KBM-7 (cell line): ENCODE measurements around the gene SLCO3A1.
"Not testable (repeated sequence)": the region's sequence is repeated elsewhere in the genome, so short reads cannot be mapped to it uniquely, and the experiment has no call there.

ENCODE experiments used
- DNase-seq: peaks from one replicate; pipeline ENCODE4 v3.0.0-alpha.2; 2015
- in situ Hi-C: fragments of 300-500 bp; cut with MboI; formaldehyde crosslinking; loops from 2 replicates; pipeline ENCODE4 v1.14.3; 2020; ENCODE audit warnings: low sequenced_read_pairs, low pct_unique_long_range_greater_than_20kb, mixed read lengths

Gene SLCO3A1

DNA sequence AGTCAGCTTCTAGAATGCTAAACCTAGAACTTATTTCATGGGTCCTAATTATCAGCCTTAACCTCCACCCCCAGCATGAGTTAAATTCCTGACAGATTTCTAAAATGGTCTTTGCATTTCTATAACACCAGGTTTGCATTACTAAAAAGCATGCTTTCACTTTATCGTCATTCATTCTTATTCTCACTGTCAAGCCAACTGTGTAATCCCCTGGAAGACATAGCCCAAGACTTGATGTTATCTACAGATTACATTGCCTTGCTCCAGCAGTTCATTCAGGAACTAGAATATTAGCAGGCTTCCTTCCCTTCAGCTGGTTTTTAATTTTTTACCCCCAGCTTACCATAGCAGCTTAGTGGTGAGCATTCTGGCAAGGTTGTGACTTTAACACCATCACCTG lies 184.0 kb downstream of the SLCO3A1 start:
- no peak for DNase-seq
- in situ Hi-C loops: no loop called here

DNA sequence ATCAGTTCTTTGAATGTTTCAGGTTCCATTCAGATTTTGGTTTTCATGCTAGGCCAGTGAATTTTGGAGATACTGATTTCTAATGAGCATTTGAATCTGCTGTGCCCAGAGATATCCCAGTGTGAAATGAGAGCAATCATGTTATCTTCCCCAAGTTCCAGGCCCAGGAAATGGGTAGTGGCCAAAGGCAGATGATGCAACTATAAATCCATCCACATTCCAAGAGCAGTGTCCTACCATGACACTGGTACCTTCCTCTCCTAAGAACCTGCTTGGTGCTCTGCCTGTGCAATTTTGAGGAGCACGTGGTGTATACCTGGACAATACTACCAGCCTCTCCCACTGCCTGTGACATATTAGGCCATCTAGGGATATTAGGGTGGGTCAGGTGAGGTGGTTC lies 186.8 kb downstream of the SLCO3A1 start:
- no peak for DNase-seq
- in situ Hi-C loops: no loop called here

DNA sequence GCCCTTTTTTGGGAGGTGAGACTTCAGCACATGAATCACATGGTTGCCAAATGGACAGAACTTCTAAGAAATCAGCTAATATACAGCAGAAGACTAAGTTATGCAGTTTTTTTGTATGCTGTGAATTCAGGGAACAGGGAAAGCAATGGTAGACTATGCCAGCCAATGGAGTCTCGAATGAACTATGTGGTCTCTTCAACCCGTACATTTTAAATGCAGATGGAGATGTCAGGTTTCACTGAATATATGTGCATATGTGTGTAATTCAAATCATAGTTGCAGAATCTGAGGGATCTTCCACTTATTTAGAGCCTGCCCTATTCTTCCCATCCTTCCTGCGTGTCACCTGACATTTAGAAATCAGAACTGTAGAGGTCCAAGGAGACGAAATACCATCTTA lies 187.9 kb downstream of the SLCO3A1 start:
- in situ Hi-C loops: no loop called here
- no peak for DNase-seq

DNA sequence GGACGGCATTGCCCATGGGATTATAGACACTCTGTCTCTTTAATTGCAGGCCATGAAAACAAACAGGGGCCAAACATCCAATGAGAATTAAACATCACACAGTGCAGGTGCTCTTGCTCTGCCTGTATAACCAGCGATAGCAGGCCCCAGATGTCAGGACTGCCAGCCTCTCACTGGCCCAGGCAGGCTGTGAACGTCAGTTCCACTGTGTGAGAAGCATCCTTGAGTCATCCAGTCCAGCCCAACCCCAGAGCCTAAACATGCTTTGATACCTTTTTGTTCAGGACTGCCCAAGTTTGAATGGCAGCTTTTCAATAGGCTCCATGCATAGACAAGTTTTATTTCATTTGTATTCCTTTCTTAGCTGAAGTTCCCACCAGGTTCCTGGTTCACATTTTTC lies 189.8 kb downstream of the SLCO3A1 start:
- in situ Hi-C loops: no loop called here
- DNase-seq: no peak

DNA sequence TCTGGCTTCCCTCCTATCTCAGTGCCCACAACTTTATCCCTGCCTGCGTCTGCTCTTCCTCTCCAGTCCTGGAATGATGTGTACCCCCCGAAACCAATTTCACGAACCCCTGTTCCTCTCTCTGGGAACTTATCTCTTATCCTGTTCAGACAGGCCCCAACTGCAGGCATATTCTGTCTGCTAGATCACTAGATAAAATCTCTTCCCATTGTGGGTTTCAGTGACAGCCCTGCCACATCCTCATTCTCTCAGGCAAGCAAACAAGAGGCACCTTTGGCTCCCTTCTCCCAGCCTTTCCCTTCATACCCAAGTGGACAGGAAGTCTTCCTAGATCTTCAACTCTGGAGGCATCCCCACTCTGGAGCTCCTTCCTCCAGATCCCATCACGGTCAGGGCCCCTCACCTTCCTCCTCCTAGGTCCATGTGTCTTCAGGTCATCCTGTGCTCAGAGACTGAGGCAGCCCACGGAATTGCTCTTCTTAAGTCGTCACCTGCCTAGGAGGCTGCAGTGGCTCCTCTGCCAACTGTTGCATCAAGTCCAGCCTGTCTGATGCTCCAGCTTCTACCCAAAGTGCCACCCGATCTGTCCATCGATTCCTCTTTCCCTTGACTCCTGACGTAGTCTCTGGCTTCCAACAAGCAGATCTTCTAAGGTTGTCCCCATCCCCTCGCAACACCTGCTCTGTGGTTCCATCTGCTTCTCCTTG lies 190.8 kb downstream of the SLCO3A1 start:
- DNase-seq: no peak
- in situ Hi-C loops: no loop called here

DNA sequence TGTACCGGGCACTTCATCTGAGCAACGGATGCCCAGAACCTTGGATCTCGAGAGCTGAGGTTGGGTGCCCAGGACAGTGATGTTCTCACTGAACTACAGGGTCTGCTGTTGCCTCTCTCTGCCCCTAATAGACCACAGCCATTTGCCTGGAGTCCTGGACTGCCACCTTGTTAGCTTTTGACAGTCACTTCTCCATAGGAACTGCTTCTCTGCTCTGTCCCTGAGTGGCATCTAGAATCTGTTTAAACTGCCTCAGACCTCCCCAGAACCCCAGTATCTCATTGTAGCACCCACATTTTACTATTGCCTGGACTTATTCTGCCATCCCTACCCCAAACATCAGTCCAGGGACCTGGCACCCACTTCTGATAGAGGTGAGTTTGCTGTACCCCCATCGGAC lies 194.4 kb downstream of the SLCO3A1 start:
- in situ Hi-C loops: no loop called here
- no peak for DNase-seq

DNA sequence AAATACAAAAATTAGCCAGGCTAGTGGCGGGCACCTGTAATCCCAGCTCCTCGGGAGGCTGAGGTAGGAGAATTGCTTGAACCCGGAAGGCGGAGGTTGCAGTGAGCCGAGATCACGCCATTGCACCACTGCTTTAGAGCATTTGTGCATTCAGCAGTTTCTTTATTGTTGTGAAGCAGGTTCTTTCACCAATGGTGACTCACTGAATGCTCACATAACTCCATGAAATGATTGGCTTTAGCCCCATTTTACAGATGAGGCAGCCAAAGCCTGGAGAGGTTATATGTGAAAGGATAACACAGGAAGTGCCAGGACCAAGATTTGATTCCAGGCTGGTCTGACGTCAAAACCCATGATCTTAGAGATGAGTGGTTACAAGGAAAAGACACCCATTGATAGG lies 195.2 kb downstream of the SLCO3A1 start:
- DNase-seq: no peak
- in situ Hi-C loops: no loop called here

DNA sequence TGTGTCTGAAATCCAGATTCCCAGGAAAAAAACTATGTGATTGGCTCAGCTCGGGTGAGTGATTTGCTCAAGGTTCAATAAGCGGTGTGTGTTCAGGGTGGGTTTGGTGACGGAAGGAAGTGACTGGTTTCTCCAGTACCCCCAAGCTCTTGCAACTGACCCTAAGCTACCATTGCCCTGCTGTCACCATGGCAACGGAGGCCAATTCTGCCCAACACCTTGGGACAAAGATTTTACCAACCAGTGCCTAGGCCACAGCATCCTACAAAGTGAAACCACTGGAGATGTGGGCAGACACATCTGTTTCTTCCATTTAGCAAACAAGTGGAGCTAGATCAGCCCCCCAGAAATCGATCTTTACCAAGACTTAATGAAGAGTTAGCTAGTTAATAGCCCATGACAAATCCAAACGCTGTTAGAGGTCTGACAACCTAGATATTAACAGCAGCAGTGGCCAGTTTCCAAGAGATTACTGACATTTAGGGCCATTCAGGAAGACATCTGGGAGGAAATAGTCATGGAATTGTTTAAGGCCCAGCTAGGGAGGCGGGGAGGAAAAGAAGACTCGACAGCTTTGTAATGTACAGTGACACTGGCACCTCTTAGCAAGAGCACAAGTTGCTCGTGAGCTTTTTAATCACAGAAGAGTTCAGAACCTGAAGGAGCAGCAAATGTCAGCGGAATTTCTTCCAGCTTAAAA lies 195.9 kb downstream of the SLCO3A1 start:
- no peak for DNase-seq
- in situ Hi-C loops: no loop called here

DNA sequence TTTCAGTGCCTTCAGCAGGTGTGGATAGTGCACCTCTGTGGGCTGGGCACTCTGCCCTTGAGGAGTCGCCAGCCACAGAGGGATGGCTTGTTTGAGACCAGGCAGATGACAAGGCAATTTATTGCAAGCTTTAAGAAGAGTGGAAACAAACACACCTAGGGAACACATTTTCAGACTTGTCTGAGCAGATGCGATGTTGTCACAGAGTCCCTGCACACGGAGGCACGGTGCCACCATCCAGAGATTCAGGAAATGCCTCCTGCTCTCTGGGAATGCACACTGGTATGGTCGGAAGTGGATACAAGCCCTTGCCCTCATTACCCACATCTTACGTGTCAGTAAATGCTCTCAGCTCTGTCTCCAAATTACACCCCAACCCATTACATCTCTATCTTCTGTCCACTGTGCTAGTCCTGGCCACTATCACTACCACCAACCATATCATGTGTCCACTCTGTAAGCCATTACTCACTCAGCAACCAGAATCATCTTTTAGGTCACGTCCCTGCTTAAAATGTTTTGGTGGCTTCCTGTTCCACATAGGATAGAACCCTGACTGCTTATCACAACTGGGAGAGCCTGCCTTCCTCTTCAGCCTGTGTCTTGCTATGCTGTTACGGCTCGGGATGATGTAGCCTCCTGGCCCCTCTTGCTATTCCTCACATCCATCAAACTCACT lies 196.9 kb downstream of the SLCO3A1 start:
- in situ Hi-C loops: no loop called here
- no peak for DNase-seq

DNA sequence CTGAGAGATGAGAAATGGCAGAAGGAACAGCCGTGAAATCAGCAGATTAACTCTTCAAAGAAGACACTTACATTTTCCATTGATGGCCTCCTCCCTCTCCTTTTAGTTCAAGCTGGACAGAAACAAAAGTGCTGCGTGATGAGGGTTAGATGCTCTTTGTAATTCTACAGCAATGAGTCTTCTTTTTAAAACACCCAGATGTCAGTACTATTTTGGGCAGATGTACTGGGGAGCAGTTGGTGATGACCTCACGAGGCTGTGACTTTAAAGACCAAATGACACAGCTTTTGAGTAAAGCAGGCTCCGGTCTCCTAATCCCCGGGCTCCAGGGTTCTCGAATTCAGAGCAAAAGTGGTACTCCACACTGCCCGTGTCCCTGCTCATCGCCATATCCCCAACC lies 198.2 kb downstream of the SLCO3A1 start:
- in situ Hi-C loops: no loop called here
- DNase-seq: no peak

DNA sequence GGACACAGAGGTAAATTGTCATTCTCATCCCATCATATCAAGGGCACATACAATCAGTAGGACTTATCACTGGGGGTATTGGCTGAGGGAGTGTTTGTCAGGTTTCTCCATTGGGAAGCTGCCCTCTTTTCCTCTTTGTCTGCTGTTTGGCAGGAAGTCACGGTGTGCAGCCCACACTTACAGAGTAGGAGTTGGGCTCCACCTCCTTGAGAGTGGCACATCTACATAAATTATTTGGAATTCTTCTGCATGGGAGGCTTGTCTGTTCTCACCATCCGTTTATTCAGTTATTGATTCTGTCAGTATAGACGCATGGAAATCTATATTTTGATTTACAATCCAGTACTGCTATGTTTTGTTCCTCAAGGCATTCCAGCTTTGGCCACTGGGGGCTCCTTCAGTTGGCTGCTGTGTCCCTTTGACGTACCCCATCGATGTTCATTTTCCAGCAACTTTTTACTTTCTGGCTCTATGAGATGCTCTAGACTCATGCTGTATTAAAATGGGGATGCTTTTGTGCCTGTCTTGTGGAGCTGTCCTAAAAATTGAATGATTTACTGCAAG lies 200.3 kb downstream of the SLCO3A1 start:
- DNase-seq: no peak
- in situ Hi-C loops: no loop called here

DNA sequence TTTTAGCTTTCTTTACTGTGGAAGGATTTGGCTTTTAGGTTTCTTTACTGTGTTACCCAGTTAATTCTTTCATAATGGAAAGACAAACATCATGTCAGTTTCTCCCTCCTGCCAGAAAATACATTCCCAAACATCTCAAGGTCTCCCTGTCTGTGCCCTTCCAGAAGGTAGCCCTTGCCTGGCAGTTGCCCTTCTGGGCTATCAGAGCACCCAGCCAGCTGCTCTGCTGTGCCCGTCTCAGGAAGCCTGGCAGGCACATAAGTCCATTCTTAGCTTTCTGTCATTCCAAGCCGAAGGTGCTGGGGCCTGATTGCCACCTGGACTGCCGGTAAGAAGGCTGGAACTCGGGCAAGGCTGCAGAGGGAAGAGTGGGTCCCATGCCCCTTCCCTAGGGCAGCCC lies 203.4 kb downstream of the SLCO3A1 start:
- DNase-seq: no peak
- in situ Hi-C loops: no loop called here

DNA sequence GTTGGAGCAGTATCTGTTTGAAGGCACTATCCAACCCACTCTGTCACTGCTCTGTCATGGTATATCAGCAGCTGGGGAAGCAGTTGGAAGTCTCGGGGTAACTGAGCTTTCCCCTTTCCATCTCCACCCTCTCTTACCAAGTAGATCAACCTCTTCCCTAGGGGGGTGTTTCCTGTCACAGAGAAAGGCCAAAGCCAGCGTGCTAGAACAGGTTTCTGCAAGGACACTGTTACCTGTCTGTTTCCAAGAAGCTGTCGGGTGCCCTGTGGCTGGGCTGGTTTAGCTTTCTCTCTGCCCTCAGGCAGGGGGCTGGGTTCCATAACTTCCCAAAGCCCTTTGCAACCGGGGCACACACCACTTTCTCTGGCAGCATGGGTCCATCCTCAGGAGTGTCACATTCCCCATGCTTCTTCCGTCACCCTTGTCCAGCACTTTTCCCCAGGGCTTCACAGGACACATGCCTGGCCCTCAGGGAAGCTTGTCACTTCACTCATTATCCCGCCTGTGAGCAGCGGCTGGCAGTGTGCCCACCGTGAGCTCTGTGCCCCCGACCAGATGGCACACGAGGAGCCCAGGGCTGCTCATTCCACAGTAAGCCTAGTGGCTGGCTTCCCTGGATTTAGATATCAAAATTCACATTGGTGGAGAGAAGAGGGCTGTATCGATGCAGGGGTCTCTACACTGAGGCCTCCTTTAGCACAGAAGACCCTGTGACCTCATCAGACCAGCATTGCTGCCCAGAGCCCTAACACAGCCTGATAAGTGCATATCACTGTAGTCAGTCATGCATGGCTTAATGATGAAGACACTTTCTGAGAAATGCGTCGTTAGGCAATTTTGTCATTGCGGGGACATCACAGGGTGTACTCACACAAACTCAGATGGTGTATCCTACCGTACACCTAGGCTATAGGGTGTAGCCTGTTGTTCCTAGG lies 205.8 kb downstream of the SLCO3A1 start:
- in situ Hi-C loops: no loop called here
- no peak for DNase-seq

DNA sequence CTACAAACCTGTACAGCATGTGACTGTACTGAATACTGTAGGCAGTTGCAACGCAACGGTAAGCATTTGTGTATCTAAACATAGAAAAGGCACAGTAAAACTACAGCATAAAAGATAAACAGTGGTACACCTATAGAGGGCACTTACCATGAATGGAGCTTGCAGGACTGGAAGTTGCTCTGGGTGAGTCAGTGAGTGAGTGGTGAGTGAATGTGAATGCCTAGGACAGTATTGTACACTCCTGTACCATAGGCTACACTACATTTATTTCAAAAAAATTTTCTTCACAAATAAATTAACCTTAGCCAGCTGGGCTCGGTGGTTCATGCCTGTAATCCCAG lies 206.4 kb downstream of the SLCO3A1 start:
- DNase-seq, in situ Hi-C loops: not testable (repeated sequence)

DNA sequence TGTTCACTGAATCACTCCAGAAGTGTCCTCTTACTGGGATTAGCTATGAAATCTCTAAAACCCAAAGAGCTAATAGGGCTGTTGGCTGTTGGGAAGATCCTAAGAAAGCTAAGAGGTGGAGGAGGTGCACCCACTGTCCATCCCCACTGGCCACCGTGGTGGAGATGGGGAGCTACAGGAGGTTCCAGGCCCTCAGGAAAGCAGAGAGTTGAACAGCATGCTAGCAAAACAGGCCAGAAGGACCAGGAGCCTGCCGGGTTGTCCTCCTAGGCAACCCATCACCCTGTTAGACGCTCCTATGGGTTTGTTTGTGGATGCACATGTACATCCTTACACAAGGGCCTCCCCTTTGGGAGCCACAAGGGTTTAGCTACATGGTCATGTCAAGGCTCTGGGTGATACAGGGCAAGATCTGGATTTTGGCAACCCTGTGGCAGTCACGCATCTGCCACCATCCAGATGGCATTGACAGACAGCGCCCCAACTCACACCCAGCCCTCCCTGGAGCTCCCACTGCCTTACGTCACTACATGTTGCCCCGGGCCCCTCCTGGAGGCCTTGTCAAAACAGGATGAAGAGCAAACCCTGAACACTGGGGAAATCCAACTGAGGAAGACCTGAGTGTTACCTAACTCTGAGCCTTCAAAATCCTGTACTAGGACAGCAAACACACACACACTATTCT lies 208.1 kb downstream of the SLCO3A1 start:
- DNase-seq: no peak
- in situ Hi-C loops: no loop called here

DNA sequence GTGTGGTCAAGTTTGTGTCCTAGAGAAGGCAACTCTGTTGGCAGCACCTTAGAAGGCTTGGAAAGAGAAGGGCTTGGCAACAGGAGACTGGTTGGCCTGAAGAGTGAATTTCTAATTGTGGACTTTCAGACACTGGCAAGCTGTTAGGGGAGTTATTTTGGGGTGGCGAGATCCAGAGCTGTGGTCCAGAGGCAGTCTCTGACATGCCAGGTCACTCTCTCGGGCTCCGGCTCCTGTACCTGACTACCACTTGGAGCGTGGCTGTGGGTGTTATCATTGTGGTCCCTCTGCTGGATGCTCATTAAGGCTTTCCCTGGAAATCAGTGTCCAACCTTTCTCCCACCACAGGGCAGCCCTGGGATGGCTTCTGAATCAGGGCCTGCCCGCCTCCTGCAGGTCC lies 209.0 kb downstream of the SLCO3A1 start:
- in situ Hi-C loops: no loop called here
- no peak for DNase-seq

DNA sequence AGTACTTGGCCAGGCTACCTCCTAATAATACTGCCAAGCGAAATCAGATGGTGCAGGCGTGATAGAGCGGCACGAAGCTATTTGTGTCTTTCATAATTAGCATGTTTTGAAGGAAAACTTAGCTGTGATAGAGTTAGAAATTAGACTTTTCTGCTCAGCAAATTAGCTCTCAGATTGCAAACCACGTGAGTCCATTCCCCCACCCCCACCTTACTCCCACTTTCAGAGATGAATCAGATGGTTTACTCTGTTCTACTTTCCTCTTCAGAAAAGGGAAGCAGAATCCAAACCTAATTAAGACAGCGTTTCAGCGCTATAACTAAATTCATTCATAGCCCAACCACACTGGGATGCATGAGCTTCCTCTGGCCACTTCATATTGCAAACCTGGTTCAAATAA lies 214.6 kb downstream of the SLCO3A1 start:
- peak; percentile 47 for DNase-seq
- in situ Hi-C loops: no loop called here

DNA sequence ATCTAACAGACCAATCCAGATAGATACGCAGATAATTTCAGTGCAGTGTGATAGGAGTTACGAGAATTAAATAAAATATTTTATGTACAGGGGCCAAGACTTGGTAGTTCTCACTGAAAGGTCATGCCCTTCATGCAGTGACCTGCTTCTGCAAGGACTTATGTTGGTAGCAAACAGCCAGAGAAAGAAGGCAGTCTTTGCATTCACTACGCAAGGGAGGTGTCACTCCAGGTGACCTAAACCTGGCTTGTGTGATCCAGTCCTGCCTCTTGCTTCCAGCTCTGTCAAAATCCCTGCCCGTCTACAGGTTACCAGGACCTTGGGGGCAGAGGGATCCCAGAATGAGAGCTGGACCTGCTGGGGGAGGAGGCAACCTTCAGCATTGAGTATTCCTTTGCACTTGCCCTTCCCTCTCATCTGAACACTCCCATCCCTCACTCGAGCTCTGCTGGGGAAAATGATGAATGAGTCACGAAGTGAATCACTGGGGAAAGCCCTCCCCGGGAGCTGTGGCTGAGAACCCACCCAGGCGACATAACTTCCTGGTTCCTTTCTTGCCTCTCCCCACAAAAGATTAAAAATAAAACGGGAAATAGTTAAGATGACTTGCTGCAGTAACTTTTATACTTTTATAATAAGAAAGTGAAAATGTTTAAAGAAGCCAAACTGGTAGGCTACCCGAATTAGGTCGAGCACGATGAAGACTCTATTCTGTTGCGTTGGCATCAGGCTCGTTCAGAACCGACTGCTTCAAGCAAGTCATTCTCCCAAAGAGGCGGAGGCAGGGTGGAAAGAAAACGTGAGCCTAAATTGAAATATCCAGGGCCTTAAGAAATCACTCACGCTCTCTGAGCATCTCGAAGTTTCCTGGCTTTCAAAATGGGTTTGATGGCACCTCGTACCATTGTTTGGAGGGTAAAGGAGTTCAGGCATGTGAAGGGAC lies 216.1 kb downstream of the SLCO3A1 start:
- peak; percentile 60 for DNase-seq
- in situ Hi-C loops: no loop called here
